HFF-Myc (cell line): ENCODE data around the gene RELN.
"Not testable (repeated sequence)": the region's sequence is repeated elsewhere in the genome, so short reads cannot be mapped to it uniquely, and the experiment has no call there.

Experiments used
- DNase-seq: peaks from one replicate; pipeline ENCODE4 v3.0.0-alpha.2; 2011; ENCODE audit warnings: low read depth; ENCODE audit errors: extremely low read depth
- H3K4me3 ChIP-seq: replicated peaks from 2 replicates; pipeline ENCODE4 v1.5.1; 2011; ENCODE audit warnings: low read depth, mild to moderate bottlenecking, control low read depth, low read length
- TF ChIP-seq, protein P1 (sequence below): IDR thresholded peaks from 2 replicates; pipeline ENCODE4 v1.5.1; 2012; ENCODE audit warnings: mild to moderate bottlenecking, low read depth, low read length, control low read depth; ENCODE audit errors: missing control alignments

The RELN gene

DNA sequence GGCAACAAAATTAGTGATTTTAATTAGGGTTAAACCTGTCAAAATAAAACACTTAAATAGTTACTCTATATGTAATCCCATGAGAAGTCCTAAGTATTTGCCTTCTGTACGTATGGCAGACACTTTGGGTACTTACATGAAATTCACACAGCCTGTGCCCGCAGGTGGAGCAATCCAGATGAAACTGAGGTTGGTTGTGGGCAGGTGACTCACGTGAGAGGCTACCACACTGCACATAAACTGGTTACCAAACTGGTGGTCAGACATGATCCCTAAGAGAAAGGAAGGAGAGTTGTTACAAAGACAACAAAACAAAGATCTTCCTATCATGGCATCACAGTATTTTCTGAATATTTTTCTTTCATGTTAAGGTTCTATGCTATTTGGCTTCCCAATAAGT, 156.1 kb downstream of the RELN start:
- TF ChIP-seq, protein P1, sequence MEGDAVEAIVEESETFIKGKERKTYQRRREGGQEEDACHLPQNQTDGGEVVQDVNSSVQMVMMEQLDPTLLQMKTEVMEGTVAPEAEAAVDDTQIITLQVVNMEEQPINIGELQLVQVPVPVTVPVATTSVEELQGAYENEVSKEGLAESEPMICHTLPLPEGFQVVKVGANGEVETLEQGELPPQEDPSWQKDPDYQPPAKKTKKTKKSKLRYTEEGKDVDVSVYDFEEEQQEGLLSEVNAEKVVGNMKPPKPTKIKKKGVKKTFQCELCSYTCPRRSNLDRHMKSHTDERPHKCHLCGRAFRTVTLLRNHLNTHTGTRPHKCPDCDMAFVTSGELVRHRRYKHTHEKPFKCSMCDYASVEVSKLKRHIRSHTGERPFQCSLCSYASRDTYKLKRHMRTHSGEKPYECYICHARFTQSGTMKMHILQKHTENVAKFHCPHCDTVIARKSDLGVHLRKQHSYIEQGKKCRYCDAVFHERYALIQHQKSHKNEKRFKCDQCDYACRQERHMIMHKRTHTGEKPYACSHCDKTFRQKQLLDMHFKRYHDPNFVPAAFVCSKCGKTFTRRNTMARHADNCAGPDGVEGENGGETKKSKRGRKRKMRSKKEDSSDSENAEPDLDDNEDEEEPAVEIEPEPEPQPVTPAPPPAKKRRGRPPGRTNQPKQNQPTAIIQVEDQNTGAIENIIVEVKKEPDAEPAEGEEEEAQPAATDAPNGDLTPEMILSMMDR = no peak
- no peak overlapping the region for H3K4me3 ChIP-seq
- DNase-seq = no peak

DNA sequence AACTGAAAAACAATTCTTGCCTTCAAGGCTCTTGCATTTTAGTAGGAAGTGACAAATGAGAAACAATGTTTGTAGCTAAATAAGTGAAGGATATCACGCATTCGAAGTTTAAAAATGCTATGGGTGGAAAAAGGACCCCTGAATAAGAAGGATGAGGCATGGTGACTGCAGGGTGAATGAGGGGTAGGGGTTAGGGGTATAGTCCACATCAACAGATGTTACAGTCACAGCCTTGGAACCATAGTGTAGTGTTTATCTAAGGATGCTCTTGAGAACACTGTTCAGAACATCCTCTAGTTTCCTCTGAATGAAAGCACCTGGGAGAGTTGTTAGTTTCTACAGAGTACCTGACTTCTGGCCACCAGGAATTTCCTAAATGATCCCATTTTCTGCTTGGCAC, 157.0 kb downstream of the RELN start:
- H3K4me3 ChIP-seq = no peak overlapping the region
- DNase-seq = no peak
- TF ChIP-seq, protein P1 = no peak

DNA sequence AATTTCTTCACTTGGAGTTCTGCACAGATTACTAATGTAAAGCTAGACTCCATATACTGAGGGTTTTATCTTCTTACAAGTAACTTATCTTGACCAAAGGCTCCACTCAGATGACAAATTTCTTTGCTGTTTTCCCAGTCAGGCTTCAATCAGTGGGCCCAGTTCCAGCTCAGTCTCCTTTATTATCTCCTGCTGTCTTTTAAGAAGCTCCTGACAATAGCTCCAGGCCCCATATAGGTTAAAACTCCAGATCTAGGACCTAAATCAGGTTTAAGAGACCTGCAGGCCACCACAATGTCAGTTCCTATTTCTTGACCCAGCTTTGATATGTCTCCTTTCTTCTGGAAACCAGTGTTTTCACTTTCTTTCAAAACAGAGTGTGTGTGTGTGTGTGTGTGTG, 165.2 kb downstream of the RELN start:
- DNase-seq = no peak
- TF ChIP-seq, protein P1 = no peak
- H3K4me3 ChIP-seq = no peak overlapping the region

DNA sequence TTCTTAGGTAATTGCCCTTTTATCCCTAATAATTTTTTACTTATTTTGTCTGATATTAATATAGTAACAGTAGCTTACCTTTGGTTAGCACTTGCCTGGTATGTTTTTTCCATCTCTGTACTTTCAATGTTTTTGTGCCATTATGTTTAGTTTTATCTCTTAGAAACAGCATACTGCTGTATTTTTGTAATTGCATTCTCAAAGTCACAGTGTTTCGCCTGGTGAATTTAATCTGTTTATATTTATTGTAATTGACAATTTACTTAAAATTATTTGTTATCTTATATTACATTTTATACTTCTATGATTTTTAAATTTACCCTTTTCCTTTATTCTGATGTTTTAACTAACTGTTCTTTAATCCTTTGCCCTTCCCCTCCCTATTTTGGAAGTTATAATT, 166.4 kb downstream of the RELN start:
- DNase-seq = no peak
- TF ChIP-seq, protein P1 = no peak
- H3K4me3 ChIP-seq = no peak overlapping the region

DNA sequence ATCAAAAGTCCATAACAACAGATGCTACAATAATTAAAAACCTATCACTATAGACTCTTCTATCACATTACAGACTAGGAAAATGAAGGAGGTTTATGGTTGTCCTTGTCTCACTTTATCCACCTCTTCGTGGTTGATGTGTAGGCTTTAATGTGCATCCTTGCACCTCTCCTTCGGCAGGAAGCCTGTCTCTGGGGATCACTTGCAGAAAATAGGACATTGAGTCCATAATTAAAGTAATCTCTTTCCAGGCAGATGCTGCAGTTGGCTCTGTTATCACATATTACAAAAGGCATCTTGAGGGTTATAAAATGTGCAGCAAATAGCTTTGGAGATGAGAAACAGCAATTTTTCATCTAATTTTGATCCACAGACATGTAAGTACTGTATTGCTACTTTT, 168.4 kb downstream of the RELN start:
- no peak for DNase-seq
- H3K4me3 ChIP-seq = no peak overlapping the region
- TF ChIP-seq, protein P1 = no peak

DNA sequence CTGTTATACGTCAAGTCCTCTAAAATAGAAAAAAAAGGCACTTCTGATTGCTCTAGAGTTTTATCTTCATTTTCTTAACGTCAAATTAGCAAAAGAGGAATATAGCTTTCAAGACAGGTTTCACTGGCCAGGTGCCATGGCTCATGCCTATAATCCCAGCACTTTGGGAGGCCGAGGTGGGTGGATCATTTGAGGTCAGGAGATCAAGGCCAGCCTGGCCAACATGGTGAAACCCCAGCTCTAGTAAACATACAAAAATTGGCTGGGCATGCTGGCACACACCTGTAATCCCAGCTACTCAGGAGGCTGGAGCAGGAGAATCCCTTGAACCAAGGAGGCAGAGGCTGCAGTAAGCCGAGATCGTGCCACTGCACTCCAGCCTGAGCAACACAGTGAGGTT, 173.5 kb downstream of the RELN start:
- DNase-seq, H3K4me3 ChIP-seq: not testable (repeated sequence)

DNA sequence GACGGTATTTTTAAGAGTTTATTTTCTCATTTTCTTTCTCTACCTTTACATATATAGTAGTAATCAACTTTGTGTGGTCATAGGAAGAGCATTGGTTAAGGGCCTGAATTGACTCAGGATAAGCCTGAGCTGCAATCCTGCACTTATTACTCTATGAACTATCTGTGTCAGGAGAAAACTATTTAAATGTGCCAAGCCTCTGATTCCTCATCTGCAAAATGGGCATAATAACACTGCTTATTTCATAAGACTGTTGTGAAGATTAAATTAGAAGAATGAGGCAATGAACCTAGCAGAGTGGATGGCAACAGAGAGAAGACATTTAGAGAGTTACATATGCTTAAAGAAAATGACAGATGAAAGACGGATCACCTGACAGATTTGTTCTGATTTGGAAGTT, 175.5 kb downstream of the RELN start:
- TF ChIP-seq, protein P1 = no peak
- DNase-seq = no peak
- no peak overlapping the region for H3K4me3 ChIP-seq
